ENCODE results near the gene CDKN1C.

Gene CDKN1C

GRCh38 chr11:2867142-2867541 lies 18.4 kb downstream of the CDKN1C start:
- no peak for DNase-seq

GRCh38 chr11:2865922-2866577 lies 19.5 kb downstream of the CDKN1C start:
- no peak for DNase-seq

GRCh38 chr11:2864901-2865300 lies 20.7 kb downstream of the CDKN1C start:
- DNase-seq, result no peak

- DNase-seq, result no peak
Measured at GRCh38 chr11:2863276-2863618, 22.3 kb downstream of the CDKN1C start.

- no peak for DNase-seq
Measured at GRCh38 chr11:2862395-2863275, 22.9 kb downstream of the CDKN1C start.

- no peak for DNase-seq
Measured at GRCh38 chr11:2860636-2861035, 24.9 kb downstream of the CDKN1C start.

GRCh38 chr11:2859699-2860037 lies 25.9 kb downstream of the CDKN1C start:
- no peak for DNase-seq

- DNase-seq, result no peak
Measured at GRCh38 chr11:2858995-2859698, 26.4 kb downstream of the CDKN1C start.

GRCh38 chr11:2857918-2858317 lies 27.7 kb downstream of the CDKN1C start:
- no peak for DNase-seq

- no peak for DNase-seq
Measured at GRCh38 chr11:2857276-2857675, 28.3 kb downstream of the CDKN1C start.

- no peak for DNase-seq
Measured at GRCh38 chr11:2855162-2855561, 30.4 kb downstream of the CDKN1C start.

- no peak for DNase-seq
Measured at GRCh38 chr11:2853997-2854560, 31.5 kb downstream of the CDKN1C start.

GRCh38 chr11:2853401-2853800 lies 32.2 kb downstream of the CDKN1C start:
- no peak for DNase-seq

GRCh38 chr11:2849994-2850770 lies 35.4 kb downstream of the CDKN1C start:
- no peak for DNase-seq

- DNase-seq, result no peak
Measured at GRCh38 chr11:2848497-2848896, 37.1 kb downstream of the CDKN1C start.

- no peak for DNase-seq
Measured at GRCh38 chr11:2847561-2847960, 38.0 kb downstream of the CDKN1C start.

GRCh38 chr11:2846470-2846869 lies 39.1 kb downstream of the CDKN1C start:
- no peak for DNase-seq

GRCh38 chr11:2846056-2846455 lies 39.5 kb downstream of the CDKN1C start:
- no peak for DNase-seq

- DNase-seq, result no peak
Measured at GRCh38 chr11:2844996-2845395, 40.6 kb downstream of the CDKN1C start.

GRCh38 chr11:2844116-2844842 lies 41.3 kb downstream of the CDKN1C start:
- DNase-seq, result no peak

GRCh38 chr11:2843551-2843950 lies 42.0 kb downstream of the CDKN1C start:
- DNase-seq, result no peak

GRCh38 chr11:2842876-2843275 lies 42.7 kb downstream of the CDKN1C start:
- DNase-seq, result no peak
